Renal pelvis (tissue), 4 donors: Measurements from ENCODE around the gene PCAT6. TPM values are rescaled to one million over a fixed set of nuclear protein-coding genes. Genes with fewer than 3 reads are reported as not detected.

ENCODE experiments used
- DNase-seq: peaks from one replicate; pipeline ENCODE4 v3.0.0-alpha.2; 2013
- polyA plus RNA-seq, 3 donors: library from polyadenylated mRNA; unstranded; fragments of 120-200 nt; gene quantifications; one replicate each; pipeline ENCODE4 v1.2.1, GENCODE V29; 2013; ENCODE audit not compliant: insufficient read length in 3 of 3

PCAT6 gene
- polyA plus RNA-seq, 3 donors, result 2.9 to 4.2 (median 4.0) TPM

GRCh38 chr1:202837746-202838262, 27.1 kb downstream of the PCAT6 start:
- no peak for DNase-seq

- no peak for DNase-seq
These were observed 32.3 kb downstream of the PCAT6 start for GRCh38 chr1:202843081-202843480.

- no peak for DNase-seq
These were observed 33.5 kb downstream of the PCAT6 start for GRCh38 chr1:202844259-202844658.

GRCh38 chr1:202844935-202845334, 34.2 kb downstream of the PCAT6 start:
- DNase-seq, result no peak

GRCh38 chr1:202848191-202848542, 37.4 kb downstream of the PCAT6 start:
- DNase-seq, result no peak

GRCh38 chr1:202850593-202851362, 40.0 kb downstream of the PCAT6 start:
- DNase-seq, result no peak

GRCh38 chr1:202852163-202852904, 41.6 kb downstream of the PCAT6 start:
- no peak for DNase-seq

- no peak for DNase-seq
These were observed 44.0 kb downstream of the PCAT6 start for GRCh38 chr1:202854787-202855186.

GRCh38 chr1:202856014-202856413, 45.3 kb downstream of the PCAT6 start:
- DNase-seq, result no peak

- DNase-seq, result no peak
These were observed 46.4 kb downstream of the PCAT6 start for GRCh38 chr1:202857136-202857610.

GRCh38 chr1:202858331-202858730, 47.6 kb downstream of the PCAT6 start:
- peak; percentile 24 for DNase-seq

GRCh38 chr1:202858789-202859414, 48.1 kb downstream of the PCAT6 start:
- no peak for DNase-seq

GRCh38 chr1:202860744-202861419, 50.1 kb downstream of the PCAT6 start:
- DNase-seq, result peak; percentile 70

Other genes with a start within 250 kb of the PCAT6 start
- gene SYT2, start 100.5 kb upstream of the PCAT6 start, polyA plus RNA-seq, result 1 to 10 TPM; 2.9 to 4.1 (median 3.4) TPM
- 100 to 1,000 TPM in 1 of 3 donors, 10 to 100 TPM in 2; 90.6 to 107 (median 97.8) TPM for gene KDM5B, start 2.5 kb upstream of the PCAT6 start, polyA plus RNA-seq
- gene RABIF, start 78.2 kb downstream of the PCAT6 start, polyA plus RNA-seq, result 10 to 100 TPM; 10.4 to 13.2 (median 10.6) TPM
- 10 to 100 TPM; 38.9 to 44.0 (median 39.3) TPM for gene KLHL12, start 116.3 kb downstream of the PCAT6 start, polyA plus RNA-seq
- gene ADIPOR1, start 147.4 kb downstream of the PCAT6 start, polyA plus RNA-seq, result 10 to 100 TPM; 72.5 to 79.9 (median 74.9) TPM
- 10 to 100 TPM; 44.6 to 50.6 (median 47.3) TPM for gene CYB5R1, start 156.3 kb downstream of the PCAT6 start, polyA plus RNA-seq
- gene TMEM183A, start 196.4 kb downstream of the PCAT6 start, polyA plus RNA-seq, result 10 to 100 TPM; 72.6 to 78.1 (median 73.3) TPM
- gene PPFIA4, start 215.5 kb downstream of the PCAT6 start, polyA plus RNA-seq, result 10 to 100 TPM in 2 of 3 donors, 1 to 10 TPM in 1; 7.4 to 15.9 (median 13.3) TPM